HTERT RPE-1 (cell line): Measurements from ENCODE around the gene ASPSCR1.
"Not testable (repeated sequence)": the region's sequence is repeated elsewhere in the genome, so short reads cannot be mapped to it uniquely, and the experiment has no call there.

Experiments used
- in situ Hi-C: fragments of 300-500 bp; cut with MboI; formaldehyde crosslinking; loops from 4 replicates; pipeline ENCODE4 v1.14.3; 2020; ENCODE audit warnings: low sequenced_read_pairs

Gene ASPSCR1

DNA sequence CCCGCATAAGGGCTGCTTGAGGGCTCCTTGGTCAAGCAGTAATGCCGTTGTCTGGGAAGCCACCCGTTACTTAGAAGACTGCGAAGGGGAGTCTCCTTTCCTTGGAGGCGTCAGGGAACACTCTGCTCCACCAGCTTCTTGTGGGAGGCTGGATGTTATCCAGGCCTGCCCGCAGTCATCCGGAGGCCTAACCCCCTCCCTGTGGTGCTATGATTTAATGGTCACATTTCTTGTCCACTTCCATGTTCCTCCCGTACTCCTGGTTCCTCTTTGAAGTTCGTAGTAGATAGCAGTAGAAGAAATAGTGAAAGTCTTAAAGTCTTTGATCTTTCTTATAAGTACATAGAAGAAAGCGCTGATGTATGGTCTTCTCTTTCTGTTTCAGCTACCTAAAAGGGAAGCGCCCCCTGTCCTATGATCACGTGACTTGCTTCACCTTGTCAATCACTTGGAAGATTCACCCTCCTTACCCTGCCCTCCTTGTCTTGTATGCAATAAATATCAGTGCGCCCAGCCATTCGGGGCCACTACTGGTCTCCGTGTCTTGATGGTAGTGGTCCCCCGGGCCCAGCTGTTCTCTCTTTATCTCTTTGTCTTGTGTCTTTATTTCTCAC is 61.5 kb downstream of the ASPSCR1 start:
- in situ Hi-C loops: not testable (repeated sequence)

GRCh38 chr17:82039695-82040299 is 62.4 kb downstream of the ASPSCR1 start:
- in situ Hi-C loops: no loop called here

- in situ Hi-C loops: no loop called here
Observed at GRCh38 chr17:82041144-82041814, 63.9 kb downstream of the ASPSCR1 start.

DNA sequence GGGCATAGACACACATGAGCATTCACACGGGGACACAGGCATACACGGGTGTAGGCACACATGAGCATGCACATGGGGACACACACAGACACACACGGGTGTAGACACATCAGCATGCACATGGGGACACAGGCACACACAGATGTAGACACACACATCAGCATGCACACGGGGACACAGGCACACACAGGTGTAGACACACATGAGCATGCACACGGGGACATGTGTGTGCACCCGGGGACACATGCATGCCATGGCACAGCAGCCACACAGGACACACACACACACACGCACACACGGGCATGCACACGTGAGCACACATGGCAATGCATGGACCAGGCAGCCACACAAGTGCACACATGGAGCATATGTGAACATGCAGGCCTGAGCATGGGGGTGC is 65.2 kb downstream of the ASPSCR1 start:
- in situ Hi-C loops: no loop called here

- in situ Hi-C loops: no loop called here
Observed at GRCh38 chr17:82043507-82043906, 66.1 kb downstream of the ASPSCR1 start.

DNA sequence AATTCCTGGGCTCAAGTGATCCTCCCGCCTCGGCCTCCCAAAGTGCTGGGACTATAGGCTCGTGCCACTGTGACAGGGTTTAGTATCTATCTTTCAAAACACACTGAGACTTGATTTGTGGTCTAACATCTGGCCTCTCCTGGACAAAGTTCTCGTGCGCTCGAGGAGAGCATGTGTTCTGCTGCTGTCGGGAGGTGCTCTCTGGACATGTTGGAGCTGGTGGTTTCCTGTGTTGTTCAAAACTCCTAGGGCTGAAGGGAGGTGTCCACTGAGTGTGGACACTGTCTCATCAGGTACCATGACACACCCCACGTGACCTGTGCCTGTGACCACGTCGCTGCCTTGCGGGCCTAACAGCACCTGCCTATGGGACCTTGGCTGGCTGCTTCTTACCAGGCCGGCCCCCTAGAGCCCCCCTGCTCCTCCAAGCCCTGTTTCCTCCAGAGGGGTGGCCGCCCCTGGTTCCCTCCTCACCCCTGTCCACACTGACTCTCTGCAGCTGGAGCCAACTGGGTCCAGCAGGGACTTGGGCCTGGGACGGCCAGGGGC is 68.6 kb downstream of the ASPSCR1 start:
- in situ Hi-C loops: no loop called here

DNA sequence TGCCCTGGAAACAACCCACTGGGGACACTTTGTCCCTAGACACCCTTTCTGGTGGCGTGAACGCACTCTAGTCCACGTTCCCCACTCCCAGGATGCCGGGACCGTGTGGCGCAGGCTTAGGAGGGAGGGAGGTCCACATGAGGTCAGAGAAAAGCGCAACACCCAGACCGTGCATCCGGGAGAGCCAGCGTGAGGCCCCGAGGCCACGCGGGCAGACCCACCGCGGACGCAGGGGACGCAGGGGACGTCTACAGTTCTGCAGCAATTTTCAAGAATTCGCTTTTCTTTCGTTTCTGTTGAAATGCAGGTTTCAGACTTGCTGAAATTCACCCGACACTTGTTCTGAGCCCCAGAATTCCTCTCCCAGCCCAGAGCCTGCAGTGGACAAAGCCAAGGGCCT is 69.5 kb downstream of the ASPSCR1 start:
- in situ Hi-C loops: no loop called here

GRCh38 chr17:82047379-82047778 is 70.0 kb downstream of the ASPSCR1 start:
- in situ Hi-C loops: no loop called here

DNA sequence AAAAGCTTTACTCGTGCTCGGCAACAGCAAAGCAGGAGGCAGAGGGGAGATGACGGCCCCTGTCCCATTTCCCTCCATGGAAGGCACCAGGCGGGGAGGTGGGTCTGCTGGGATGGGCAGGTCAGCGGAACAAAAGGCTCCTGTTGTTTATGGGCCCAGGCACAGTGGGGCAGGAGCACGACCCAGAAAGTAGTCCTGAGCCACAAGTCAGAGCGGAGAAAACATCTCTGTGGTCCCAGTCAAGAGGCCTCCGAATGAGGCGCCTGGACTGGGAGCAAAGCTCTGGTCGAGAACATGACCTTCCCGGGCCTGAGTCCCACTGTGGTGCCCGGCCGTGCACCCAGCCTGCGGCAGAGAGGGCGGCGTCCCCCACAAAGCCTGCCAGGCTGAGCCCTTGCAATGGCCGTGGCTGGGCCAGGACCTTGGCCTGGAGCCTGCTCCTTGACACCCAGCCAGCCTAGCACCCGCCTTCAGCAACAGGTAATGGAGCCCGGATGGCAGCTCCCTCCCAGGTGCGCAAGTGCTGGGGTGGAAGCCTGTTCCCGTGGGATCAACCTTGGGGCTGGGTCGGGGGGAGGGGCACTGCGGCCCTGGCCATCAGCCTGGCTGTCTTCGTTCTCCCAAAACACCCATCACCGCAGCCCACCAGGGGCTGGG is 70.6 kb downstream of the ASPSCR1 start:
- in situ Hi-C loops: no loop called here

GRCh38 chr17:82048571-82048971 is 71.1 kb downstream of the ASPSCR1 start:
- in situ Hi-C loops: no loop called here

GRCh38 chr17:82049106-82049505 is 71.7 kb downstream of the ASPSCR1 start:
- in situ Hi-C loops: no loop called here

GRCh38 chr17:82049521-82049971 is 72.1 kb downstream of the ASPSCR1 start:
- in situ Hi-C loops: no loop called here

- in situ Hi-C loops: no loop called here
Observed at GRCh38 chr17:82050152-82050760, 72.8 kb downstream of the ASPSCR1 start.

- in situ Hi-C loops: no loop called here
Observed at GRCh38 chr17:82050761-82051641, 73.6 kb downstream of the ASPSCR1 start.

- in situ Hi-C loops: no loop called here
Observed at GRCh38 chr17:82051776-82052637, 74.6 kb downstream of the ASPSCR1 start, which contains the start of the genes GPS1 and RFNG. GPS1 (plus strand) TSS chr17:82051898; CDS start chr17:82051932, 34 bp downstream. RFNG (minus strand) TSS chr17:82051811; CDS start chr17:82051766, 45 bp downstream.

DNA sequence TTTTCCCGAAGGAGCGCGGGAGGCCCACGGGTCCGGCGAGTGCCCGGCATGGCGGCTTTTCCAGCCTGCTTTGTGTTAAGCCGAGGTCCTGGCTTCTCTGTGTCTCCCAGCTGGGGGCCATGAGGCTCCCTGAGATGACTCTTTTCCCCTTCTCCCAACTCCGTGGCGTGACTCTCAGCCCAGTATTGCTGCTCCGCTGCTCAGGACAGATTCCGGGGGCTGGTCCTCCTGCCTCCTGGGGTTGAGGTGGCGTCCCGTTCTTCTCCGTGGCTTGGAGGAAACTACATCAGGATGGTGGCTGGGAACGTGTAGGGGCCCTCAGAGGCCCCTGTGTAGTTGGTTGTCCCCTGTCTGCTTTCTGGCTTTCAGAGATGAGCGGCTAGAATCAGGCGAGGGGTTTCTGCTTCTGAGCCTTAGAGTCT is 75.2 kb downstream of the ASPSCR1 start:
- in situ Hi-C loops: no loop called here

DNA sequence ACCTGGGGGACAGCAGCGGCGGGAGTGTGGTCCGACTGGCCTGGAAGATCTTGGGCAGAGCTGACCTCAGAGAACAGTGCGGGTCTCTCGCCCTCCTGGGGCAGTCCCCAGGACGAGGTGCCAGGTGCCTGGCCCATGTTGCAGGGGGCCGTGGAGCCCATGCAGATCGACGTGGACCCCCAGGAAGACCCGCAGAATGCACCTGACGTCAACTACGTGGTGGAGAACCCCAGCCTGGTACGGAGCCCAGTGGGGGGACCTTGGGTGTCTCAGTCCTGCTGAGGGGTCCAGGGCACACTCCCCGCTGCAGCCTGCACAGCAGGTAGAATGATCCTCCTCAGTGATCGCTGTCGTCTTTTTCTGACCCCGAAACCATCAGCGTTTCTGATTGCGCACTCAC is 75.7 kb downstream of the ASPSCR1 start:
- in situ Hi-C loops: no loop called here

GRCh38 chr17:82053556-82054263 is 76.3 kb downstream of the ASPSCR1 start:
- in situ Hi-C loops: no loop called here
